Mucosa of rectum (tissue), 2 donors: ENCODE data around the gene NPAS3.

Experiments used
- H3K27ac ChIP-seq, 2 donors: one replicate each; pipeline ENCODE4 v1.7.0; 2013; ENCODE audit warnings: inconsistent platforms in 2 of 2, low read depth in 2 of 2, low read length in 2 of 2
- H3K27me3 ChIP-seq, 2 donors: one replicate each; pipeline ENCODE4 v1.7.0; 2013; ENCODE audit warnings: low read length in 2 of 2; ENCODE audit not compliant: control insufficient read depth in 2 of 2, insufficient read depth in 2 of 2
- H3K36me3 ChIP-seq, 2 donors: one replicate each; pipeline ENCODE4 v1.7.0; 2013; ENCODE audit warnings: low read length in 2 of 2; ENCODE audit not compliant: control insufficient read depth in 2 of 2, insufficient read depth in 2 of 2
- H3K4me1 ChIP-seq, 2 donors: one replicate each; pipeline ENCODE4 v1.7.0; 2013; ENCODE audit warnings: low read length in 2 of 2, mild to moderate bottlenecking in 1 of 2; ENCODE audit not compliant: control insufficient read depth in 2 of 2, insufficient read depth in 2 of 2
- H3K4me3 ChIP-seq, 2 donors: one replicate each; pipeline ENCODE4 v1.7.0; 2013; ENCODE audit warnings: low read length in 2 of 2
- H3K9ac ChIP-seq, 2 donors: one replicate each; pipeline ENCODE4 v1.7.0; 2013; ENCODE audit warnings: low read length in 2 of 2, low read depth in 1 of 2, mild to moderate bottlenecking in 1 of 2
- H3K9me3 ChIP-seq, 2 donors: one replicate each; pipeline ENCODE4 v1.7.0; 2013; ENCODE audit warnings: low read length in 2 of 2; ENCODE audit not compliant: control insufficient read depth in 2 of 2
- donor health status: healthy.
- donor health status: Normal muscosa, but diverticular disease.

Gene NPAS3

GRCh38 chr14:33738029-33738428 is 799.4 kb downstream of the NPAS3 start:
- Histone ChIP-seq H3K4me3 (no peak overlapping the region), H3K36me3 (no peaks in the 10 kb centered on the region), H3K4me1 (no peaks in the 10 kb centered on the region), H3K27ac (no peak overlapping the region), H3K9ac (no peak overlapping the region), H3K9me3 (no peaks in the 10 kb centered on the region), H3K27me3 (no peaks in the 10 kb centered on the region)

DNA sequence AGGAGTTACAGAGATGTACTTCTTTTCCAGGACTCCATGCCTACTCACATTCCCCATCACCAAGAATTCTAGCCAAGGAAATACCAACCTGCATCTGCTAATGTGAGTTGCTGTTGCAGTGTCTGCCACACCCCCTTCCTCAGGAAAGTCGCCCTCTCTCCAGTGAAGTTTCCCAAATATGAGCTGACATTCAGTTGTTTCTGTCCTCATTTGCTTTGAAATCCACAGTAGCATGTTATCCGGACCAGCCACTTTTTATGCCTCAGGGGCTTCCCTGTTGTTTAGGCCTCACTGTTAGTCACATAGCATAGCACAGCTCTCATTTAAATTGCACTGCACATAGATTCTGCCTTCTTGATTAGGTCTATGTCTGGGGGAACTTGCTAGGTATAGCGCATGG is 799.8 kb downstream of the NPAS3 start:
- Histone ChIP-seq H3K9ac (no peak overlapping the region), H3K27me3 (no peaks in the 10 kb centered on the region), H3K9me3 (no peaks in the 10 kb centered on the region), H3K36me3 (no peaks in the 10 kb centered on the region), H3K4me1 (no peaks in the 10 kb centered on the region), H3K27ac (no peak overlapping the region), H3K4me3 (no peak overlapping the region)

- Histone ChIP-seq H3K27ac (no peak overlapping the region), H3K27me3 (no peaks in the 10 kb centered on the region)
These were observed 801.9 kb downstream of the NPAS3 start for GRCh38 chr14:33740531-33740930.

DNA sequence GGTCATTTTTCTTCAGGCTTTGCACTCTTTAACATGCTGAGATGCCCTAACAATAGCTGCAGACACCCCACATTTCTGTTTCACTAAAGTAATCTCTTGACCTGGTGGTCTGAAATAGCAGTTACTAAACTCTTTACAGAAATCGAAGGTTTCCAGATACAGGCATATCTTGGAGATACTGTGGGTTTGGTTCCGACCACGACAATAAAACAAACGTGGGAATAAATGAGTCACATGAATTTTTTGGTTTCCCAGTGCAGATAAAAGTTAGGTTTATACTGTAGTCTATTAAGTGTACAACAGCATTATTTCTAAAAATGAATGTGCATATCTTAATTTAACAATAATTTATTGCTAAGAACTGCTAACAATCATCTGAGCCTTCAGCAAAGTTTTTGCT is 803.5 kb downstream of the NPAS3 start:
- Histone ChIP-seq H3K9me3 (no peaks in the 10 kb centered on the region), H3K4me3 (no peak overlapping the region), H3K27me3 (no peaks in the 10 kb centered on the region), H3K9ac (no peak overlapping the region), H3K27ac (no peak overlapping the region), H3K4me1 (no peaks in the 10 kb centered on the region), H3K36me3 (no peaks in the 10 kb centered on the region)

More at GRCh38 chr14:33740531-33740930, 801.9 kb downstream of the NPAS3 start:
- Histone ChIP-seq H3K4me3 (no peak overlapping the region), H3K9me3 (no peaks in the 10 kb centered on the region), H3K4me1 (no peaks in the 10 kb centered on the region), H3K36me3 (no peaks in the 10 kb centered on the region), H3K9ac (no peak overlapping the region)

GRCh38 chr14:33745163-33745562 is 806.5 kb downstream of the NPAS3 start:
- H3K9ac ChIP-seq = no peak overlapping the region
- H3K36me3 ChIP-seq = no peaks in the 10 kb centered on the region
- no peaks in the 10 kb centered on the region for H3K9me3 ChIP-seq
- no peak overlapping the region for H3K4me3 ChIP-seq
- H3K4me1 ChIP-seq = no peaks in the 10 kb centered on the region
- H3K27me3 ChIP-seq = no peaks in the 10 kb centered on the region
- H3K27ac ChIP-seq = no peak overlapping the region

DNA sequence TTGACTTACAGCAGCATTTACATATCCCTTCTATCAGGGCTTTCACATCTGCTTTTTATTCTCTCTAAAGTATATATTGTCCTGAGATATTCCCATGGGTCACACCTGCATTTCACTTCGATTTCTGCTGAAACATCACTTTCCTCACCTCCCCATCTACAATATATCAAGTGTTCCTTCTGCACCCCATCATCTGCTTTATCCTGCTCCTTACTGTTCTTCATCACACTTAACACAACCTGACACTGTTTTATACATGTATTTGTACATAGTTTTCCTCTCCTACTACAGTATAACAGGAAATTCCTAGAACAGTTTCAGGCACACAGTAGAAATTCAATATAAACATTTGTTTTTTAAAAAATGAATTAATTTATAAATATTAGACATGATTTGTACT is 809.1 kb downstream of the NPAS3 start:
- Histone ChIP-seq H3K9me3 (no peaks in the 10 kb centered on the region), H3K4me3 (no peak overlapping the region), H3K4me1 (no peaks in the 10 kb centered on the region), H3K36me3 (no peaks in the 10 kb centered on the region), H3K27ac (no peak overlapping the region), H3K9ac (no peak overlapping the region), H3K27me3 (no peaks in the 10 kb centered on the region)

- H3K36me3 ChIP-seq = no peaks in the 10 kb centered on the region
These were observed 815.6 kb downstream of the NPAS3 start for GRCh38 chr14:33754261-33754660.

GRCh38 chr14:33755358-33755757 is 816.7 kb downstream of the NPAS3 start:
- H3K4me1 ChIP-seq = no peaks in the 10 kb centered on the region
- no peaks in the 10 kb centered on the region for H3K27me3 ChIP-seq
- H3K4me3 ChIP-seq = no peak overlapping the region
- H3K36me3 ChIP-seq = no peaks in the 10 kb centered on the region
- H3K9me3 ChIP-seq = no peaks in the 10 kb centered on the region
- no peak overlapping the region for H3K27ac ChIP-seq
- H3K9ac ChIP-seq = no peak overlapping the region

More at GRCh38 chr14:33754261-33754660, 815.6 kb downstream of the NPAS3 start:
- H3K9me3 ChIP-seq = no peaks in the 10 kb centered on the region
- no peaks in the 10 kb centered on the region for H3K4me1 ChIP-seq
- no peak overlapping the region for H3K27ac ChIP-seq
- H3K4me3 ChIP-seq = no peak overlapping the region
- no peaks in the 10 kb centered on the region for H3K27me3 ChIP-seq
- H3K9ac ChIP-seq = no peak overlapping the region

GRCh38 chr14:33756833-33757232 is 818.2 kb downstream of the NPAS3 start:
- no peak overlapping the region for H3K4me3 ChIP-seq
- no peak overlapping the region for H3K27ac ChIP-seq
- H3K27me3 ChIP-seq = no peaks in the 10 kb centered on the region
- H3K36me3 ChIP-seq = no peaks in the 10 kb centered on the region
- H3K4me1 ChIP-seq = no peaks in the 10 kb centered on the region
- no peaks in the 10 kb centered on the region for H3K9me3 ChIP-seq
- H3K9ac ChIP-seq = no peak overlapping the region

GRCh38 chr14:33758547-33758946 is 819.9 kb downstream of the NPAS3 start:
- no peaks in the 10 kb centered on the region for H3K36me3 ChIP-seq
- no peak overlapping the region for H3K9ac ChIP-seq
- H3K9me3 ChIP-seq = no peaks in the 10 kb centered on the region
- no peak overlapping the region for H3K27ac ChIP-seq
- H3K4me1 ChIP-seq = no peaks in the 10 kb centered on the region
- H3K4me3 ChIP-seq = no peak overlapping the region
- H3K27me3 ChIP-seq = no peaks in the 10 kb centered on the region
